Heart left ventricle (tissue), 13 donors: Measurements from ENCODE around the gene KCNH8.

Source experiments
- POLR2A ChIP-seq, 2 donors: fragments of 450-650 bp; IDR thresholded peaks; one replicate each; pipeline ENCODE4 v1.6.1; 2017; ENCODE audit warnings: antibody characterized with exemption in 2 of 2, mild to moderate bottlenecking in 2 of 2, moderate library complexity in 2 of 2
- TF ChIP-seq, protein P1 (sequence below), 12 donors: fragments of 200-600 bp; sonication (generic) in 4 of 12; IDR thresholded peaks; one replicate each; pipeline versions ENCODE4 v1.5.0 to v1.8.0; 2018 to 2022; ENCODE audit warnings: antibody characterized with exemption in 12 of 12, mild to moderate bottlenecking in 5 of 12
- donor health status: ischemic (EF 13 %, LVEDD 7.1; RV severe dilation, severe dysfunction).
- donor health status: DM: no; HTN: yes; CAD: no.
- donor health status: DM: no; HTN: no; CAD: no.
- donor health status: ischemic (EF 25% LVEDD 6.9; RV normal size, moderate dysfunction).
- donor health status: ischemic (EF 25% LVEDD 5.7; RV mildly dilated, moderate dysfunction).
- donor health status: ischemic (EF 35%, LVEDD 5.7; RV mildly dilated, moderate dysfunction).
- donor health status: nonischemic (EF 11% LVEDD 7.7; RV severe dilation, severe dysfunction).
- donor health status: DM: yes; HTN: yes; CAD: no.
- donor health status: PGD.
- donor health status: ischemic (EF 29% LVEDD 5.4; RV normal size, mild dysfunction).
- donor health status: nonischemic (EF 23%, LVEDD 6.1; RV moderate dilation, normal function).

DNA sequence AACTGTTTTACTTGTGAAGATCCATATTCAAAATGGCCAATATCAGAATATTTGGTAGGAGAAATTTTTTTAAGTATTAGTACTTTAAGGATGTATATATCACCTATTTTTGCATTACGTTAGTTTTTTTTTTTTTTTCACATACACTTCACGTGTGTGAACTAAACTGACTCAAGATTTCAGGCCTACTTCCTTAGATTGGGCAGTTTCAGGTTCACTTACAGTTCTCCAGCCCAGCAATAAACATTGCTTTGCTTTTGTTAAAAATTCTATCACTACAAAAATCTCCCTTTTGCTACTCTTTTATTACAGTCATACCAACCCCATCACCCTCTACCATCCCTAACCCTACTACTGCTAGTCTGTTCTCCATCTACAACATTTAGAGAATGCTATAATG, 183.6 kb downstream of the KCNH8 start:
- TF ChIP-seq, protein P1, sequence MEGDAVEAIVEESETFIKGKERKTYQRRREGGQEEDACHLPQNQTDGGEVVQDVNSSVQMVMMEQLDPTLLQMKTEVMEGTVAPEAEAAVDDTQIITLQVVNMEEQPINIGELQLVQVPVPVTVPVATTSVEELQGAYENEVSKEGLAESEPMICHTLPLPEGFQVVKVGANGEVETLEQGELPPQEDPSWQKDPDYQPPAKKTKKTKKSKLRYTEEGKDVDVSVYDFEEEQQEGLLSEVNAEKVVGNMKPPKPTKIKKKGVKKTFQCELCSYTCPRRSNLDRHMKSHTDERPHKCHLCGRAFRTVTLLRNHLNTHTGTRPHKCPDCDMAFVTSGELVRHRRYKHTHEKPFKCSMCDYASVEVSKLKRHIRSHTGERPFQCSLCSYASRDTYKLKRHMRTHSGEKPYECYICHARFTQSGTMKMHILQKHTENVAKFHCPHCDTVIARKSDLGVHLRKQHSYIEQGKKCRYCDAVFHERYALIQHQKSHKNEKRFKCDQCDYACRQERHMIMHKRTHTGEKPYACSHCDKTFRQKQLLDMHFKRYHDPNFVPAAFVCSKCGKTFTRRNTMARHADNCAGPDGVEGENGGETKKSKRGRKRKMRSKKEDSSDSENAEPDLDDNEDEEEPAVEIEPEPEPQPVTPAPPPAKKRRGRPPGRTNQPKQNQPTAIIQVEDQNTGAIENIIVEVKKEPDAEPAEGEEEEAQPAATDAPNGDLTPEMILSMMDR (IDR thresholded peaks at IDR 0.05): no peak
- TF ChIP-seq POLR2A (IDR thresholded peaks at IDR 0.05): no peak
